ENCODE measurements around the gene MRPS16.
"Not testable (repeated sequence)": the region's sequence is repeated elsewhere in the genome, so short reads cannot be mapped to it uniquely, and the experiment has no call there.

MRPS16 gene

GRCh38 chr10:73252445-73253224, at the start of gene MRPS16:
MRPS16 (minus strand) TSS chr10:73252644; CDS start chr10:73252482, 162 bp downstream.
- peak; percentile 91 for DNase-seq

- DNase-seq = no peak
Measured at GRCh38 chr10:73296946-73297345, 44.5 kb upstream of the MRPS16 start.

GRCh38 chr10:73293461-73293860, 41.0 kb upstream of the MRPS16 start:
- DNase-seq = no peak

GRCh38 chr10:73289958-73290357, 37.5 kb upstream of the MRPS16 start:
- no peak for DNase-seq

- no peak for DNase-seq
Measured at GRCh38 chr10:73287441-73287840, 35.0 kb upstream of the MRPS16 start.

- no peak for DNase-seq
Measured at GRCh38 chr10:73281097-73281496, 28.7 kb upstream of the MRPS16 start.

GRCh38 chr10:73264423-73264822, 12.0 kb upstream of the MRPS16 start:
- DNase-seq = no peak

GRCh38 chr10:73263693-73264347, 11.4 kb upstream of the MRPS16 start:
- no peak for DNase-seq

- no peak for DNase-seq
Measured at GRCh38 chr10:73262880-73263555, 10.6 kb upstream of the MRPS16 start.

GRCh38 chr10:73262105-73262730, 9.8 kb upstream of the MRPS16 start:
- no peak for DNase-seq

- DNase-seq = no peak
Measured at GRCh38 chr10:73261362-73261995, 9.0 kb upstream of the MRPS16 start.

- DNase-seq = not testable (repeated sequence)
Measured at GRCh38 chr10:73258612-73259011, 6.2 kb upstream of the MRPS16 start.

- no peak for DNase-seq
Measured at GRCh38 chr10:73253225-73253555, 746 bp upstream of the MRPS16 start.

- DNase-seq = peak; percentile 40
Measured at GRCh38 chr10:73251683-73252444, 580 bp downstream of the MRPS16 start.

- no peak for DNase-seq
Measured at GRCh38 chr10:73248259-73248724, 4.2 kb downstream of the MRPS16 start.

- DNase-seq = no peak
Measured at GRCh38 chr10:73247509-73248258, 4.8 kb downstream of the MRPS16 start.

GRCh38 chr10:73246646-73247508, 5.6 kb downstream of the MRPS16 start, which contains the start of gene DNAJC9:
DNAJC9 (minus strand) TSS chr10:73247255; CDS start chr10:73247189, 66 bp downstream.
- peak; percentile 99 for DNase-seq

- DNase-seq = no peak
Measured at GRCh38 chr10:73246322-73246645, 6.2 kb downstream of the MRPS16 start.

GRCh38 chr10:73244866-73245477, 7.5 kb downstream of the MRPS16 start:
- no peak for DNase-seq

- no peak for DNase-seq
Measured at GRCh38 chr10:73239908-73240307, 12.5 kb downstream of the MRPS16 start.
